ENCODE results near the gene CCNDBP1.
"Not testable (repeated sequence)": the region's sequence is repeated elsewhere in the genome, so short reads cannot be mapped to it uniquely, and the experiment has no call there.

Gene CCNDBP1

DNA sequence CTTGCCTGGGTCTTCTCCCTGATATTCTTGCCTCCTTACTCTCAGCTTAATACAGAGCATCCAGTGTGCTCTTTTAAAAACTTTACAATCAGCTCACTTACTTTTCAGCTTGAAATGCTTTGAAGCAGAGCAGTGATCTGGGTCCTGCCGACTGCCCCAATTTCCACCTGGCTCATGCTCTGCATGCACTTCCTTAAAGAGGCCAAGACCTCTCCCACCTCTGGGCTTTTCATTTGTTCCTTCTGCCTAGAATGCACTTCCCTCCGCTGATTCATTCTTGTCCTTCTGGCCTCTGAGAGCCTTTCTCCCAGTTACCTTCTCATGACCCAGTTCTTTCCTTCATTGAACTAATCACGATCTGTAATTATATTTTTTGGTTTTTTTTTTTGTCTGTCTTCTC is 1.9 kb upstream of the CCNDBP1 start:
- DNase-seq (ENCODE audit: low read depth in 1 of 2, low spot score in 1 of 2), result no peak
- in situ Hi-C loops (cut with HindIII; ENCODE audit: low pct_unique_long_range_greater_than_20kb, low sequenced_read_pairs), result no loop called here
- no peak for TF ChIP-seq JUND (IDR thresholded peaks at IDR 0.05; ENCODE audit: low read depth)

DNA sequence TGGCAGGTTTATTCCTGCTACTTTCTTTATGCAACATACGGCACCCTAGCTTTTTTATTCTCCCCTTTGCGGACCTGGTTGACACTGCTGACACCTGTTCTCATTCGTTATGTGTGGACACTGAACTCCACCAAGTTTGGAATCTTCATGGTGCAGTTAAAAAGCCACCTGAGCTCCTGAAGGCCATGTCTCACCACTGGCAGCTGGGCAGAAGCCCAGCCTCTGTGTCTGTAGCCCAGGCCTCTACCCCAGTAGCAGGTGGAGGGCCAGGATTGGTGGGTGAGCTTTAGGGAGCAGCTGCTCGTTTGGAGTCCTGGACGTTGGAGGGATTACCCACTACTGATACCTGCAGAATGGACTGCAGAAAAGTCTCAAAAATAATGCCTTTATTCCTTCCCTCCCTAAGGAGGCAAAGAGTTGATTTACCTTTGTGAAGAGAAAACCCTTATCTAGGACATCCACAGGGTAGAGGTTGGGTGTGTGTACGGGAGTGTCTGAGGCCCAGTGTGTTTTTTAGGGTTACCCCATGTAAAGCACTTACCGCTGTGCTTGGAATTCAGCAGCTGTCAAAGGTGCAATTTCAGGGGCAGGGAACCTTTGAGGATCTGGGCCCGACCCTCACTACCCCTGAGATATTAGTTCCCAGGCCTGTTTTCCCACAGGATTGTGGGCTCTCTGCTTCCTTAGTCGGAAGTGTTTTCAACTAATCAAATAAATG is 637 bp upstream of the CCNDBP1 start:
- DNase-seq (ENCODE audit: low read depth in 1 of 2, low spot score in 1 of 2), result no peak
- in situ Hi-C loops (cut with HindIII; ENCODE audit: low pct_unique_long_range_greater_than_20kb, low sequenced_read_pairs), result no loop called here
- TF ChIP-seq JUND (IDR thresholded peaks at IDR 0.05; ENCODE audit: low read depth), result no peak

DNA sequence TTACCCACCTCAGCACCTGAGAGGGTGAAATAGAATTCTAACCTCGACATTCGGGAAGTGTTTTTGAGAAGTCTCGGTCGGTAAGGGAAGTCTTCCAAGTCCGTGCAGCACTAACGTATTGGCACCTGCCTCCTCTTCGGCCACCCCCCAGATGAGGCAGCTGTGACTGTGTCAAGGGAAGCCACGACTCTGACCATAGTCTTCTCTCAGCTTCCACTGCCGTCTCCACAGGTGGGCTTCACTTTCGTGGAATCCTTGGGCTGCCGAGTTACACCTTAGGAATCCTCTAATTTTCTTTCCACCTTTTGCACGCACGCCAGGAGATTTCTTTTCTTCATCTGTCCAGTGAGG is 775 bp downstream of the CCNDBP1 start:
- TF ChIP-seq JUND (IDR thresholded peaks at IDR 0.05; ENCODE audit: low read depth), result no peak
- DNase-seq (ENCODE audit: low read depth in 1 of 2, low spot score in 1 of 2), result peak; percentile 34 to 41
- in situ Hi-C loops (cut with HindIII; ENCODE audit: low pct_unique_long_range_greater_than_20kb, low sequenced_read_pairs), result no loop called here

DNA sequence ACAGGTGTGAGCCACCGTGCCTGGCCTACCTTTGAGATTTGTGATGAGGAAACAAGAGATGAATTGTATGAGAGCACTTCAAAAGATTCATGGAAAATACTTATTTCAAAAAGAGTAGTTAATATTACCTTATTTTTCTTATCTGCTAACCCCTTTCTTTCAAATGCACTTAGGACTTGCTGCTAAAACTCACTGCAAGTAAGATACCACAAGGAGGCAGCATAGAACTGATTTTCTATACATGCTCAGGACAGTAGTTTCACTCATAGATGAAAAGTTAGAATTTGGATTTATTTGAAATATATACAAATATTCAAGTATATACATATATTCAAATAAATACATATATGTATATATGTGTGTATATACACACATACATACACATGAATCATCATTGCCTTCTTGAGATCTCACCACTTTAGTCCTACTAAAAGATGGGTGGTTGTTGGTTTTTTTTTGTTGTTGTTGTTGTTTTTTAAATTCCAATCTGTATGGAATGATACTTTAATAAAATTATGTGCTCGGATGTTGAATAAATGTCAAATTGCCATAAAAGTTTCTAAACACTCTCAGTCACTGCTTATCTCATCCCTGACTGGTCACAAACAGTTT is 2.4 kb downstream of the CCNDBP1 start:
- in situ Hi-C loops (cut with HindIII; ENCODE audit: low pct_unique_long_range_greater_than_20kb, low sequenced_read_pairs), result no loop called here
- TF ChIP-seq JUND (IDR thresholded peaks at IDR 0.05; ENCODE audit: low read depth), result no peak
- peak; percentile 45 to 56 for DNase-seq (ENCODE audit: low read depth in 1 of 2, low spot score in 1 of 2)

DNA sequence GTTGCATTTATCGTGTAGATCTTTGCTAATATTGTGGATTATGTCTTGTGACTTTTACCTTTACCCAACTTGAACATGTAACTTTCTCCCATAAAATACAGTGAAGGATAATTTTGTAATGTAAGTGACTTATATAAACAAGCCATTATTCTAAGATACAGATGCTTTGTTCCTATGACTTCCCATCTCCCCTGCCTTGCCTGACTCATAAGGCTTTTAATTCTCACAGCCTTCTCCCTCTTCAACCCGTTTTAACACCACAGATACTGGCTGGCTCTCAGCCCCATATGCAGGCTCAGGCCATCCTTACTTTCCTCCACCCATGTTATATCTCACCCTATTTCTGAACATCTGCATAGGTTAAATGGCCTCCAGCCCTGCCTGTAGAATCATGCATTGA is 4.1 kb downstream of the CCNDBP1 start:
- TF ChIP-seq JUND (IDR thresholded peaks at IDR 0.05; ENCODE audit: low read depth), result no peak
- in situ Hi-C loops (cut with HindIII; ENCODE audit: low pct_unique_long_range_greater_than_20kb, low sequenced_read_pairs), result no loop called here
- no peak for DNase-seq (ENCODE audit: low read depth in 1 of 2, low spot score in 1 of 2)

DNA sequence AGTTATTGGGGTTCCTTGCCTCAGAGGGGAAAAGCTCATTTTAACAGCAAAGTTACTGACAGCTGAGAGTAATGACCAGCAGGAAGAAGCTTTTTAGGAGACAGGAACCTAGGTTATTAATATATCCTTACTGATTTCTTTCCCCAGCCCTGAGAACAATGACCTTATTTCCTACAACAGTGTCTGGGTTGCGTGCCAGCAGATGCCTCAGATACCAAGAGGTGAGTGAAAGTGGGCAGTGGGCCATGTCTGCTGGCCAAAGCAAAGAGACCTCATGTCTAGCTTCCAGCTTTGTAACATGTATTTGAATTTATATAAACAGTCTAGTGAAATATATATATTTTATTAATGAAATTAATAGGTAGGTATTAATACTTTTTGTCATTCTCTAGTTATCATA is 5.0 kb downstream of the CCNDBP1 start:
- in situ Hi-C loops (cut with HindIII; ENCODE audit: low pct_unique_long_range_greater_than_20kb, low sequenced_read_pairs), result no loop called here
- DNase-seq (ENCODE audit: low read depth in 1 of 2, low spot score in 1 of 2), result peak in 1 of 2 experiments; percentile 21
- TF ChIP-seq JUND (IDR thresholded peaks at IDR 0.05; ENCODE audit: low read depth), result no peak

DNA sequence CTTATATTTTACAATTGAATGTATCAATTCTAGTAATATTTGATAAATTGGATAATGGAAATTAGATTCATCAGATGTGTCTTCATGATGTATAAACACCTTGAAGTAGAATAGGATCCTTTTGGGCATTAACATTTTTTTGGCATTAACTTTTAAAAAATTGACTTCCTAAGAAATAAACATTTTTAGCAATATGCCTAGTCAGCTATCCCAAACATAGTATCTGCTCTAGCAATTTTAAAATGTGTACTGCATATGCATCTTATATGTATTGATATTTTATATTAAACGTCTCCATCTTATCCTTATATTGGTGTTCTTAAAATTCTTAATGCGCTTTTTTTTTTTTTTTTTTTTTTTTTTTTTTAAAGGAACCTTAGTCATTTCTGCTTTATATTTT is 8.5 kb downstream of the CCNDBP1 start:
- TF ChIP-seq JUND (IDR thresholded peaks at IDR 0.05; ENCODE audit: low read depth), result no peak
- in situ Hi-C loops (cut with HindIII; ENCODE audit: low pct_unique_long_range_greater_than_20kb, low sequenced_read_pairs), result no loop called here
- DNase-seq (ENCODE audit: low read depth in 1 of 2, low spot score in 1 of 2), result no peak

DNA sequence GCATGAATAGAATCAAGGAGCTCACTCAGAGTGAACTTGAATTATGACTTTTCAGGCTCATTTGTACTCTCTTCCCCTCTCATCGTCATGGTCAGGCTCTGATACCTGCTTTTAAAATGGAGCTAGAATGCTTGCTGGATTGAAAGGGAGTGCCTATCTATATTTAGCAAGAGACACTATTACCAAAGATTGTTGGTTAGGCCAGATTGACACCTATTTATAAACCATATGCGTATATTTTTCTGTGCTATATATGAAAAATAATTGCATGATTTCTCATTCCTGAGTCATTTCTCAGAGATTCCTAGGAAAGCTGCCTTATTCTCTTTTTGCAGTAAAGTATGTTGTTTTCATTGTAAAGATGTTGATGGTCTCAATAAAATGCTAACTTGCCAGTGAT is 9.6 kb downstream of the CCNDBP1 start:
- TF ChIP-seq JUND (IDR thresholded peaks at IDR 0.05; ENCODE audit: low read depth), result no peak
- in situ Hi-C loops (cut with HindIII; ENCODE audit: low pct_unique_long_range_greater_than_20kb, low sequenced_read_pairs), result no loop called here
- no peak for DNase-seq (ENCODE audit: low read depth in 1 of 2, low spot score in 1 of 2)

DNA sequence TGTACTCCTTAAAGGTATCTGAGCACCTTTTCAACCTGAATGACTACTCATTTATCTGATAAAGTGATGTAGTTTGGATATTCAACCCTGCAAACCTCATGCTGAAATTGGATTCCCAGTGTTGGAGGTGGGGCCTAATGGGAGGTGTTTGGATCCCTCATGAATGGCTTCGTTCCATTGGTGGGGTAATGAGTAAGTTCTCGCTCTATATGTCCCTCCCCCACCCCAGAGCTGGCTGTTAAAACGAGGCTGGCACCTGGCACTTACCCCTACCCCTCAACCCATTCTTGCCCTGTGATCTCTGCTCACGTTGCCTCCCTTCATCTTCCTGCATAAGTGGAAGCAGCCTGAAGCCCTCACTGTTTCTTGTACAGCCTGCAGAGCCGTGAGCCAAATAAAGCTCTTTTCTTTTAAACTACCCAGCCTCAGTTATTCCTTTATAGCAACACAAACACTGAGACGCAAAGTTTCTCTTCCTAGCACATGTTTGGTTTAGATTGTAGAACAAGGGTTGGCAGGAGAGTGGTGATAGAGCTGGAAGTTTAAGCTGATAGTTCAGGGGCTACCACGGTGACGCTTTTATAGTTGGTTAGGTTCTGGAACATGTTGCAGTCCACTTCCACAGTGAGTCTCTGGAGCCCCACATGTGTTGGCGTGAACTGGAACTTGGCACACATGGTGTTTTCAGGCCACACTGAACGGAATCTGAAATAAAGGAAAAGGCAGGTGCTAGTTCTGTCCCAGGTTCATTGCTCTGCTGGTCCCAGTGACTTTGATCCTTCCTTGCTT is 11.8 kb downstream of the CCNDBP1 start:
- TF ChIP-seq JUND (IDR thresholded peaks at IDR 0.05; ENCODE audit: low read depth), result no peak
- DNase-seq (ENCODE audit: low read depth in 1 of 2, low spot score in 1 of 2), result no peak
- in situ Hi-C loops (cut with HindIII; ENCODE audit: low pct_unique_long_range_greater_than_20kb, low sequenced_read_pairs), result no loop called here

DNA sequence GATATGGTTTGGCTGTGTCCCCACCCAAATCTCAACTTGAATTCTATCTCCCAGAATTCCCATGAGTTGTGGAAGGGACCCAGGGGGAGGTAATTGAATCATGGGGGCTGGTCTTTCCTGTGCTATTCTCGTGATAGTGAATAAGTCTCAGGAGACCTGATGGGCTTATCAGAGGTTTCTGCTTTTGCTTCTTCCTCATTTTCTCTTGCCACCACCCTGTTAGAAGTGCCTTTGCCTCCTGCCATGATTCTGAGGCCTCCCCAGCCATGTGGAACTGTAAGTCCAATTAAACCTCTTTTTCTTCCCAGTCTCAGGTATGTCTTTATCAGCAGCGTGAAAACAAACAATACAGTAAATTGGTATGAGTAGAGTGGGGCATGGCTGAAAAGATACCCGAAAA is 12.6 kb downstream of the CCNDBP1 start:
- DNase-seq (ENCODE audit: low read depth in 1 of 2, low spot score in 1 of 2); in situ Hi-C loops (cut with HindIII; ENCODE audit: low pct_unique_long_range_greater_than_20kb, low sequenced_read_pairs): not testable (repeated sequence)

DNA sequence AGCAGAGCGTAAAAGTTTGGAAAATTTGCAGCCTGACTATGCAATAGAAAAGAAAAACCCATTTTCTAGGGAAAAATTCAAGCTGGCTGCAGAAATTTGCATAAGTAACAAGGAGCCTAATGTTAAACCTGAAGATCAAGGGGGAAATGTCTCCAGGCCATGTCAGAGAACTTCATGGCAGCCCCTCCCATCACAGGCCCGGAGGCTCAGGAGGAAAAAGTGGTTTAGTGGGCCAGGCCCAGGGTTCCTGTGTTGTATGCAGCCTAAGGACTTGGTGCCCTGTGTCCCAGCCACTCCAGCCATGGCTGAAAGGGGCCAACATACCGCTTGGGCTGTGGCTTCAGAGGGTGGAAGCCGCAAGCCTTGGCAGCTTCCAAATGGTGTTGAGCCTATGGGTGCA is 13.4 kb downstream of the CCNDBP1 start:
- in situ Hi-C loops (cut with HindIII; ENCODE audit: low pct_unique_long_range_greater_than_20kb, low sequenced_read_pairs); DNase-seq (ENCODE audit: low read depth in 1 of 2, low spot score in 1 of 2): not testable (repeated sequence)

DNA sequence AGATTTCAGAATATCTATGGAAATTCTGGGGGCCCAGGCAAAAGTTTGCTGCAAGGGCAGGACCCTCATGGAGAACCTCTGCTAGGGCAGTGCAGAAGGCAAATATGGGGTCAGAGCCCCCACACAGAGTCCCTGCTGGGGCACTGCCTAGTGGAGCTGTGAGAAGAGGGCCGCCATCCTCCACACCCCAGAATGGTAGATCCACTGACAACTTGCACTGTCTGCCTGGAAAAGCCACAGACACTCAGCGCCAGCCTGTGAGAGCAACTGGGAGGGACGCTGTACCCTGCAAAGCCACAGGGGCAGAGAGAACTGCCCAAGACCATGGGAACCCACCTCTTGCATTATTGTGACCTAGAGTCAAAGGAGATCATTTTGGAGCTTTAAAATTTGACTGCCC is 13.8 kb downstream of the CCNDBP1 start:
- no peak for TF ChIP-seq JUND (IDR thresholded peaks at IDR 0.05; ENCODE audit: low read depth)
- in situ Hi-C loops (cut with HindIII; ENCODE audit: low pct_unique_long_range_greater_than_20kb, low sequenced_read_pairs), result no loop called here
- DNase-seq (ENCODE audit: low read depth in 1 of 2, low spot score in 1 of 2), result no peak

DNA sequence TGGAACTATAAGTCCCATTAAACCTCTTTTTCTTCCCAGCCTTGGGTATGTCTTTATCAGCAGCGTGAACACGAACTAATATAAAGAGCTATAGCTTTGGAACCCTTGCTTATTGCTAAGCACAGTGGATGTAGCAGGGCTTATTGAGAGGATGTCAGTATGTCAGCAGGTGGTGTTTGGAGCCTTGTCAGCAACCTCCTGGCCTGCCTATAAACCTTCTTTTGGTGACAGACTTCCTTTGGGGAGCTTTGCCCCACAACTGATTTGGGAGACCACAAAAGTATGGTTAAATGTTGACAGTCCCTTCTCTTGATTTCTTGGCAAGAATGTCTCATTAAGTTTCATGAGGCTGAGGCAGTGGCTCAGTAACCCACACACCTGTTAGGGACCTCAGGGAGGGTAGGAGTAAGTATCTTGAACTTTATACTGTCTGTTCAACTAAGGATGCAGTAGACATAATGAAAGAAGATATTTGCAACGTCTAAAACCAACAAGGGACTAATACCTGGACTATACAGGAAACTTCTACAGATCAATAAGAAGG is 14.8 kb downstream of the CCNDBP1 start:
- no peak for TF ChIP-seq JUND (IDR thresholded peaks at IDR 0.05; ENCODE audit: low read depth)
- in situ Hi-C loops (cut with HindIII; ENCODE audit: low pct_unique_long_range_greater_than_20kb, low sequenced_read_pairs), result no loop called here
- no peak for DNase-seq (ENCODE audit: low read depth in 1 of 2, low spot score in 1 of 2)
